ENCODE measurements around the gene STK32B.

GRCh38 chr4:5069901-5070300 lies 18.6 kb downstream of the STK32B start:
- TF ChIP-seq CTCF (IDR thresholded peaks at IDR 0.05) (no peak), POLR2A (IDR thresholded peaks at IDR 0.05) (no peak), POLR2AphosphoS5 (IDR thresholded peaks at IDR 0.05) (no peak)
